Measurements from ENCODE around the gene DGAT2. TPM values are rescaled to one million over a fixed set of nuclear protein-coding genes. Genes with fewer than 3 reads are reported as not detected.

The DGAT2 gene
- total RNA-seq, 1 donor from 2014 or later: 26.0 TPM

GRCh38 chr11:75783416-75784084 is 15.0 kb downstream of the DGAT2 start:
- Histone ChIP-seq H3K9me3 (no peaks in the 10 kb centered on the region), H3K36me3 (no peaks in the 10 kb centered on the region), H3K4me3 (no peak overlapping the region), H3K4me1 (no peaks in the 10 kb centered on the region), H3K27ac (no peak overlapping the region), H3K27me3 (no peaks in the 10 kb centered on the region)
- DNase-seq (ENCODE audit: extremely low spot score in 2 of 2): no peak
- TF ChIP-seq POLR2A (IDR thresholded peaks at IDR 0.05): no peak
- no peak for TF ChIP-seq POLR2AphosphoS5 (IDR thresholded peaks at IDR 0.05; ENCODE audit: insufficient read depth in 1 of 2, low read depth in 1 of 2)
- TF ChIP-seq CTCF (IDR thresholded peaks at IDR 0.05): no peak
- intact Hi-C loops (cut with DNase I): no loop called here

GRCh38 chr11:75784085-75784478 is 15.5 kb downstream of the DGAT2 start:
- Histone ChIP-seq H3K27me3 (no peaks in the 10 kb centered on the region), H3K4me3 (no peak overlapping the region), H3K4me1 (no peaks in the 10 kb centered on the region), H3K36me3 (no peaks in the 10 kb centered on the region), H3K9me3 (no peaks in the 10 kb centered on the region), H3K27ac (no peak overlapping the region)
- no peak for DNase-seq (ENCODE audit: extremely low spot score in 2 of 2)
- no peak for TF ChIP-seq POLR2A (IDR thresholded peaks at IDR 0.05)
- no peak for TF ChIP-seq CTCF (IDR thresholded peaks at IDR 0.05)
- intact Hi-C loops (cut with DNase I): no loop called here

GRCh38 chr11:75784506-75784905 is 15.9 kb downstream of the DGAT2 start:
- Histone ChIP-seq H3K9me3 (no peaks in the 10 kb centered on the region), H3K27me3 (no peaks in the 10 kb centered on the region), H3K4me1 (no peaks in the 10 kb centered on the region), H3K36me3 (no peaks in the 10 kb centered on the region), H3K27ac (no peak overlapping the region), H3K4me3 (no peak overlapping the region)
- no peak for DNase-seq (ENCODE audit: extremely low spot score in 2 of 2)
- intact Hi-C loops (cut with DNase I): no loop called here
- no peak for TF ChIP-seq POLR2A (IDR thresholded peaks at IDR 0.05)
- TF ChIP-seq POLR2AphosphoS5 (IDR thresholded peaks at IDR 0.05; ENCODE audit: insufficient read depth in 1 of 2, low read depth in 1 of 2): no peak
- no peak for TF ChIP-seq CTCF (IDR thresholded peaks at IDR 0.05)

- TF ChIP-seq POLR2AphosphoS5 (IDR thresholded peaks at IDR 0.05; ENCODE audit: insufficient read depth in 1 of 2, low read depth in 1 of 2): no peak
- no peak for TF ChIP-seq CTCF (IDR thresholded peaks at IDR 0.05)
- TF ChIP-seq POLR2A (IDR thresholded peaks at IDR 0.05): no peak
- H3K27me3 ChIP-seq: no peaks in the 10 kb centered on the region
- no peak overlapping the region for H3K4me3 ChIP-seq
- H3K36me3 ChIP-seq: no peaks in the 10 kb centered on the region
- no peak overlapping the region for H3K27ac ChIP-seq
- no peaks in the 10 kb centered on the region for H3K4me1 ChIP-seq
- no peaks in the 10 kb centered on the region for H3K9me3 ChIP-seq
- no peak for DNase-seq (ENCODE audit: extremely low spot score in 2 of 2)
- intact Hi-C loops (cut with DNase I): no loop called here
These were observed 16.6 kb downstream of the DGAT2 start for GRCh38 chr11:75785187-75785586.

- no peak for DNase-seq (ENCODE audit: extremely low spot score in 2 of 2)
- no peak for TF ChIP-seq CTCF (IDR thresholded peaks at IDR 0.05)
- no peak for TF ChIP-seq POLR2A (IDR thresholded peaks at IDR 0.05)
- no peak for TF ChIP-seq POLR2AphosphoS5 (IDR thresholded peaks at IDR 0.05; ENCODE audit: insufficient read depth in 1 of 2, low read depth in 1 of 2)
- Histone ChIP-seq H3K4me3 (no peak overlapping the region), H3K36me3 (no peaks in the 10 kb centered on the region), H3K27ac (no peak overlapping the region), H3K9me3 (no peaks in the 10 kb centered on the region), H3K4me1 (no peaks in the 10 kb centered on the region), H3K27me3 (no peaks in the 10 kb centered on the region)
- intact Hi-C loops (cut with DNase I): no loop called here
These were observed 17.6 kb downstream of the DGAT2 start for GRCh38 chr11:75786101-75786736.

All from vagina (tissue), 2 donors.